Endometrial microvascular endothelial cells (primary cell): ENCODE results near the gene TBC1D22A. TPM values are rescaled to one million over a fixed set of nuclear protein-coding genes. Genes with fewer than 3 reads are reported as not detected.

Source experiments
- in situ Hi-C: cut with HindIII; loops from 2 replicates; pipeline ENCODE4 v1.10.0; 2017; ENCODE audit warnings: low sequenced_read_pairs, low pct_unique_long_range_greater_than_20kb; ENCODE audit errors: inconsistent ontology term
- total RNA-seq: library from RNA; depleted of rRNA; stranded (reverse); fragments of >200 nt; gene quantifications from one replicate; pipeline ENCODE4 v1.2.3, GENCODE V29; 2015; ENCODE audit errors: inconsistent ontology term

Gene TBC1D22A
- total RNA-seq, 1 donor from 2014 or later = 20.0 TPM

GRCh38 chr22:46925818-46926217 lies 163.4 kb downstream of the TBC1D22A start:
- in situ Hi-C loops = no loop called here

GRCh38 chr22:46929046-46929709 lies 166.7 kb downstream of the TBC1D22A start:
- in situ Hi-C loops = no loop called here

GRCh38 chr22:46929710-46930204 lies 167.3 kb downstream of the TBC1D22A start:
- in situ Hi-C loops = no loop called here

- in situ Hi-C loops = no loop called here
Measured at GRCh38 chr22:46931414-46931813, 169.0 kb downstream of the TBC1D22A start.

- in situ Hi-C loops = no loop called here
Measured at GRCh38 chr22:46931881-46932280, 169.4 kb downstream of the TBC1D22A start.

GRCh38 chr22:46933040-46933930 lies 170.8 kb downstream of the TBC1D22A start:
- in situ Hi-C loops = no loop called here

- in situ Hi-C loops = no loop called here
Measured at GRCh38 chr22:46934172-46934745, 171.8 kb downstream of the TBC1D22A start.

GRCh38 chr22:46934746-46935491 lies 172.5 kb downstream of the TBC1D22A start:
- in situ Hi-C loops = no loop called here

GRCh38 chr22:46935506-46936377 lies 173.3 kb downstream of the TBC1D22A start:
- in situ Hi-C loops = no loop called here

- in situ Hi-C loops = no loop called here
Measured at GRCh38 chr22:46936378-46936903, 174.0 kb downstream of the TBC1D22A start.

GRCh38 chr22:46937185-46937584 lies 174.7 kb downstream of the TBC1D22A start:
- in situ Hi-C loops = no loop called here

GRCh38 chr22:46937939-46938338 lies 175.5 kb downstream of the TBC1D22A start:
- in situ Hi-C loops = no loop called here

- in situ Hi-C loops = no loop called here
Measured at GRCh38 chr22:46941968-46942798, 179.7 kb downstream of the TBC1D22A start.

- in situ Hi-C loops = no loop called here
Measured at GRCh38 chr22:46942799-46943785, 180.6 kb downstream of the TBC1D22A start.

GRCh38 chr22:46945481-46945880 lies 183.0 kb downstream of the TBC1D22A start:
- in situ Hi-C loops = no loop called here

GRCh38 chr22:46946383-46946962 lies 184.0 kb downstream of the TBC1D22A start:
- in situ Hi-C loops = no loop called here
